HG03103 (cell line): Measurements from ENCODE around the gene NUDT1.

ENCODE experiments used
- ATAC-seq: cut with Tn5 transposase; IDR thresholded peaks from one replicate; pipeline ENCODE4 v1.9.1; 2021; ENCODE audit warnings: low read depth; ENCODE audit not compliant: unreplicated experiment

Gene NUDT1

GRCh38 chr7:2247141-2247995 lies 5.3 kb downstream of the NUDT1 start:
- no peak for ATAC-seq

DNA sequence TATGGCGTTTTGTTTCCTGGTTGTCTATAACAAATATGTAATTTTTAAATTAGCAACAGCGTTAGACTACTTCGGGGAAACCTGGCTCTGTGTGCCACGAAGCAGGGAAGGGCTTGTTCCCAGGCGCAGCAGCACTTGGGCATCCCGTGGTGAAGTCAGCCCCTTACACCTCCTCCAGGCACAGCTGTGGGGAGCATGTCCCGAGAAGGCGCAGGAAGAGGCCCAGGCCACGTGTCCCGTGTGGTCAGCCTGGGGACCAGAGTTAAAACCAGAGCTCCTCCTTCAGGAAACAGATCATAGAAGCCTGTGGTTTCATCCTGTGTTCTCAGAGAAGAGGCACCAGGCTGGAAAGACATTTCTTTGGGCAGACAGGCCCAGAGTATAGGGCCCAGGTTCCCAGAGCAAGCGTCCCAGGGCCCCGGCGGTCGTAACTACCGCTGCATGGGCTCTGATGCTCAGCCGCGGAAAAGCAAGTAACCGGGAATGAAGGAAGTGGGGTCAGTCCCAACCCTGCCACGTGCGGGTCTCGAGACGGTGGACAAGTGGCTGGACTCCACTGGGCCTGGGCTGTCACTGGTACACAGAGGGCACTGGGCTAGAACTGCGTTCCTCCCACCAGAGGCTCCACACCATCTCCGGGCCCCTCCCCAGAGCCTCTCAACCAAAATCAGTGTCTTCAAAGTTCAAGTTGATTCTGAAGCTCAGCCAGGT lies 7.1 kb downstream of the NUDT1 start:
- no peak for ATAC-seq

- no peak for ATAC-seq
Observed at GRCh38 chr7:2249744-2250323, 7.8 kb downstream of the NUDT1 start.

DNA sequence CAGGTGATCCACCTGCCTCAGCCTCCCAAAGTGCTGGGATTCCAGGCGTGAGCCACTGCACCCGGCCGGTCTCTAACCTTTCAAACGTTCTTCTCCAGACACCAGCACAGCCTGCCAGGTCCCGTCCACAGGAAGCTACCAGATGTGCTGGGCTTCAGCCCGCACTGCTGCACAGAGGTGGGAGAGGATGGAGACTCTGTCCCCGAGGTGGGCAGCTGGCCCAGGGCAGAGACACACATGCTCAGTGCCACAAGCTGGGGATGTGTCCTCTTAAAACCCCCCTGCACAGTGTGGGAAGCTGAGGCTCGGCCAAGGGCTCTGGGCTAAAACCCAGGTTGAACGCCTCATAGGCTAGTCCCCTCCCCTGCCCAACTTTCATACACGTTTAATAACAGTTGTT lies 9.4 kb downstream of the NUDT1 start:
- no peak for ATAC-seq

DNA sequence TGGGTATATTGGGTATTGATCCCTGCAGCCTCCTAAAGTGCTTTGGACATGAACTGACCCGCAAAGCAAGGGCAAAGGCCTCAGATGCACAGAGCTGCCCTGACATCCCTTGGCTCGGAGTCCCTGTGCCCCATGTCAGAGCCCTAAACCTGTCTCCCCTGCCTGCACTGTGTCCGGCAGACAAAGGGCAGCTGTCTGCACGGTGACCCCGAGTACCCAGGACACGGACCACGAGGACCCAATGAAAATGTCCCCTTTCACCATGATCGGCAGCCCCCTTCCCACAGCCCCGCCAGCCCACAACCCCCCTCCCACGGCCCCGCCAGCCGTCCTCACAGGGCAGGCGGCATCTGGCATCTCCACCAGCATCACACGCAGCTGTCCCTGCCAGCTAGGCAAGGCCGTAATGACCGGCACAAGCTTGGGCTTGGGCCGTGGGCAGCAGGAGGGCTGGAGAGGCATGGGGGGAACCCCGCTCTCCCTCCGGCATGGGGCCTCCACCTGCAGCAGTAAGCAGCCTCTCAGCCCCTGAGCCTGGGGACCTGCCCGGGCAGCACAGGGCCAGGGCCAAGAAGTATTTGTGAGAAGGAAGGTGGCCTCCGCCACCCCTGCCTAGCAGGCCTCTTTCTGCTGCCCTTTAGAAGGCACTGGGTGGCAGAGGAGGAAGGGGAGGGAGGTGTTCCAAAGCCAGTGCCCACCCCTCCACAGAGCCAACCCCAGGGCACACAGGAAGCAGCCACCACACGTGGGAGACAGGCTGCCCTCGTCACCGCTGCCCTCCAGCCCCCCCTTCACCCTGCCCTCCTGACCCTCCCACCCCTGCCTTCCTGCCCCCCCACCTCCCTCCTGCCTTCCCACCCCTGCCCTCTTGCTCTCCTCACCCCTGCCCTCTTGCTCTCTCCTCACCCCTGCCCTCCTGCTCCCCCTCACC lies 10.1 kb downstream of the NUDT1 start:
- no peak for ATAC-seq

DNA sequence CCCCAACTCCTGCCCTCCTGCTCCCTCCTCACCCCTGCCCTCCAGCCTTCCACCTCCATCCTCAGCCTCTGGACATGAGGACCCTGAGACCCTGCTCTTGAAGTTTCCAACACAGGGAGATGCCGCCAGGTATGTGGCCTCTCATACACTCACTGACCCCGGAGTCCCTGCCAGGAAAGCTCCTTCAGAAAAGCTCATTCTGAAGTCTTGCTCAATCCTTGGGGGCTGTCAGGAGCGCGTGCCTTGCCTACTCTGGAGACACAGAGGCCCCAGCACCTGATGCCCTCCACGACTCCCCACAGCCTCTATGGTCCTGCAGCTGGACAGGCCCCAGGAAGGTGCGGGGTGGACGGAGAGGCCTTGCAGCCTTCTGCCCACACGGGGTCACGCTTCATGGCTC lies 11.0 kb downstream of the NUDT1 start:
- no peak for ATAC-seq

DNA sequence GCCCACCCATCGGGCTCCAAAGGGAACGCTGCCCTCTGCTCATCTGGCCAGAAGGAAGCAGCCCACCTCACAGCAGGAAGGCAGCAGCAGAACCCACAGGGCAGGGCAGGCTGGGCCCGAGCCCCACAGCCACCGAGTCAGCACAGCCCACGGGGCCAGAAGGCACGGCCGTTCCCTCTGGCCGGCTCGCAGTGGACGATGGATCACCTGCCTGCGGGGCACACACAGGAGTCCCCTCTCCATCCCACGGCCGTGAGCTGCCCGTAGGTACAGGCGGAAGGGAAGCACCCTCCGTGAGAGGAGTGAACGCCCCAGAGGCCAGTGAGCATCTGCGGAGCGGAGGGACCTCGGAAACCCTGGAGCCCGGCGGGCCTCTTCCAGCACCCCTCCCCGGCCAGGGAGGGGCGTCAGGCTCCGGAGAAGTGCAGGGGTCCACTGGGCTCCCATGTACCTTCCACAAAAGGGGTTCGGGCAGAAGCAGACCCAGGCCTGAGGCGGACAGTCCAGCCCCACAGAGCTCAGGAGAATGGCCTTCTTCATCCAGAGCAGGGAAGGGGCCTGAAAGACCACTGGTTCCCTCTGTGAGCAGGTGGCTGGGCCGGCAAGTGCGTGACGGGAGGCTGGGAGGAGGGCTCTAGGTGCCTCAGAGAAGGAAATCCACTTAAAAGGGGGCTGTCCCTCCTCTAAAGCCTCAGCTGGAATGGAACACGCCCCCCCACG lies 11.7 kb downstream of the NUDT1 start:
- no peak for ATAC-seq

GRCh38 chr7:2254429-2255144 lies 12.6 kb downstream of the NUDT1 start:
- ATAC-seq = no peak

DNA sequence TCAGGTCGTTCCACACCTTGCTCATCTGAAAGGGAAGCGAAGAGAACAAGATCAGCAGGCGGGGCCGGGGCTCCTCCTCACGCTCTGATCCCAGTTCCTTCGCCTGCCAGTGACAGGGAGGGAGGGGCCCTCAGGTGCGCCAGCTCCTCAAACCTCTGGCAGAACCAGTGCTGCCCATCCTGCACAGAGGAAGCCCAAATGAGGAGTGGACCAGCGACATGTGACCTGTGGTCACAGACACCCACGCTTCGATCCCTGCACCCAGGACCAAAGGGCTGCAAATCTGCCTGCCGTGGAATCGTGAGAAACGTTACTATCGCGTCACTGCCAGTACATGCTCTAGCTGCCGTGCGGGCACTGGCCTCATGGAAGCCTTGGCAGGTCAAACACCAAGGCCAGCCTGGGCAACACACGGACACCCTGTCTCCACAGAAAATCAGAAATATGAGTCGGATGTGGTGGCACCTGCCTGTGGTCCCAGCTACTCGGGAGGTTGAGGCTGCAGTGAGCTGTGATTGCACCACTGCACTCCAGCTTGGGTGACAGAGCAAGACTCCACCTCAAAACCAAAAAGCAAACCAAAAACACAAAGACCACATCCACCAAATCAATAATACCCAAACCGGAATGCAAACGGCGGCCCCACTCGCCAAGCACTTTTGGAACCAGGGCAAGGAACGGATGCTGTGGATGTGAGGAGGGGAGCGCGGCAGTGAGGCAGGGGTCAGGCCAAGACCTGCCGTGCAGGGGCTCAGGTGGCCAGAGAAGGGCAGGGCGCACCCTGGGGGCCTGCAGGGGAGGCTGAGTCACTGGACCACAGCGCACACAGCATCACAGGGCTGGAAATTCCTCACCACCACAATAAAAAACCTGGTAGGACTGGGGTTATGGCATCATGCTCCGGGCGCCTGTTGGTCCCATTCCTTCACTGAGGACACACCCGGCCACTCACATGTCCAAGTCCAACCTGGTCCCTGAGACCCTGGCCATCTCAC lies 13.4 kb downstream of the NUDT1 start:
- no peak for ATAC-seq

DNA sequence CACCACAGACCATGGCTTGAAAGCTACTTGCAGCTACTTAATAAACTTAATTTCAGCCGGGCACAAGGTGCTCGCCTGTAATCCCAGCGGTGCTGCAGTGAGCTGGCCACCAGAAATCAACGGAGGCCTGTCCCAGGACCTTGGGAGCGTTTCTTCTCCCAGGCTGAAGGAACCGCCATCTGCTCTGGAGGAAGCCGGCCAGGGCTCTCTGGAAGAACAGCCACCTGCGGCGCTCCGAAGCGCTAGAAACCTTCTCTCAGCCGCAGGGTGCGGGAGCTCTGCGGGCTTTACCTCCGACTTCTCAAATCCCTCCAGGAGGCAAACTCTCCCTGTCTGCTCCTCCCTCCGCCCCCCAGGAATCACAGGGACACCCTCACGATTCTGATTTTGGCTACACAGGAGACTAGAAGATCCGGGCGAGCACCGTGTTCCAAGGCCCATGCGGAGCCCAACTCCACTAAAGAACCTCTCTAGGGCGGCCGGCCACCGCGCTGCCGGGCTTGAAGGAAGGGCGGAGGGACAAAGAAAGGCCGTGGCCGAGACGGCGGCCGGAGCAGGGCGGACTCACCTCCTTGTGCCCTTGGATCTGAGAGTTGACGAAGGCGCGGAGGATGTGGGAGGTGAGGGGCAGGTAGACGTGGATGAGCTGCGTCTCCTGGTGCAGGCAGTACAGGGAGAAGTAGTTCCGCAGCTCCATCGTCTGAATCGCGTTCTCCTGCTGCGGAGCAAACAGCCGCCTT lies 14.4 kb downstream of the NUDT1 start:
- no peak for ATAC-seq

DNA sequence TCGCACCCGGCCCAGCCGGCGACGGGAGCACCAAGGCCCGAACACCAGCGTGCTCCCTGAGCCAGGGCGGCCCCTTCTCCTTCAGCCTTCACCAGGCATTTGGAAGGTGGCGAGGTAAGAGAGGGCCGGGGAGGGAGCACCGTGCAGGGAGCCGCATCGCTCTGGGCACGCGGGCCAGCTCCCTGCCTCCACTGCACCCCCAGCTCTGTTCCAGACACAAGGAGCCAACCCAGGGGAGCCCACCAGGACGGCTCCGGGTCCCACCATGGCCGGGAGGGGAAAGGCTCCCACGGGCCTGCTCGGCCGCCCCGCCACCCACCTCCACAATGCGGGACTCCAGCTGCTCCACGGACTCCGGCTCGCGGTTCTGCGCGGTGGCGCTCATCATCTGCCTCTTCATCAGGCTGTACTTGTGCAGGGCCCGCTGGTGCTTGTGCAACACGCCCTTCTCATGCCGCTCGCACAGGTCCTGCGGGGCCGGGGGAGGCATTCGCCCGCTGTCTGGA lies 15.1 kb downstream of the NUDT1 start:
- ATAC-seq = no peak

DNA sequence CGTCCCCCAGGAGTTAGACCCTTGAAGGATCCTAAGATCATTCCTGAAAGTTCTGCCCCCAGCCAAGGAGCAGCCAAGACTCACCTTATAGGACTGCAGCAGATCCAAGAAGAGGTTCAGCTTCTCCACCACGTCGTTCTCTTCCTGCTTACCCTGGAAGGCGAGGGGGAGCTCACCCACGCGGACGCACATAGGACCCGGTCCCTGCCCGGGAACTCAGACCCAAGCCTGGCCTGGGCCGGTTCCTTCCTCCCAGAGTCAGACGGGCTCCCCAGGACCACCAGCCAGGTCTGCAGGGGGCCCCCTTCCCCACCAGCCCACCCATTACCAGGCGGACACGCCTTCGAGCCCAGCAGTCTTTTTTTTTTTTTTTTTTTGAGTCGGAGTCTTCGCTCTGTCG lies 15.6 kb downstream of the NUDT1 start:
- ATAC-seq = no peak

- ATAC-seq = peak; percentile 61
Observed at GRCh38 chr7:2258661-2259365, 16.8 kb downstream of the NUDT1 start.

- no peak for ATAC-seq
Observed at GRCh38 chr7:2259480-2259879, 17.5 kb downstream of the NUDT1 start.

DNA sequence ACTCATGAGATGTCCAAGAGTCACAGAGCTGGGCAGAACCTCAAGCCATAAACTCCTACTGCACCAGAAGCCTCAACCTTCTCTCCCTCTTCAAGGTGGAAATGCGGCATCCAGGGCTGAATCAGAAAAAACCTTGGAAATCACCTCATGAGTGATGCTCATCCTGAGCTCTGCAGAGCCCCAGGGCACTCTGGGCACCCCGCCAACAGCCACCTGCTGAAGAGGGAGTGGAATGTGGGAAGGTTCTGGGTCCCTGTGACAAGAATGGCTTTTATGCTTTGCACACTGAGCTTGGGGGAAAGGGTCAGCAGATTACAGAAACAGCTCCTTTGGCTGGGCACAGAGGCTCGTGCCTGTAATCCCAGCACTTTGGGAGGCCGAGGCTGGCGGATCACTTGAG lies 18.8 kb downstream of the NUDT1 start:
- ATAC-seq = no peak

GRCh38 chr7:2261611-2262010 lies 19.6 kb downstream of the NUDT1 start:
- ATAC-seq = no peak

DNA sequence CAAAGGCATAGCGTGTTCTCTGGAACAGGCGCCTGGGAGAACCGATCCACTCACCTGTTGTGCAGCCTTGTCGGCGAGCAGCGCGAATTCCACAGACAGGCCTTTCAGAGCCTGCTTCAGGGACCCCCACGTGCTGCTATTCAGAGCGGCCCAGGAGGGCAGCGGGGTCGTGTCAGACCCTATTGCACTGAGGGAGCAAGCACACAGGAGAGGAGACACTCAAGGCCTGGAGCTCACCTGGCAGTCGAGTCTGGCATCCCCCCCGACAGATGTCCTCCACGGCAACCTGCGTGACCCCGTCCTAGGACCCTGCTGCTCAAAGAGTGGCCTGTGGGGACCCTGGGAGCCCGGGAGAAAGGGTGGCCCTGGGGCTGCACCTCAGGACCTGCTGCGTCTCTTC lies 21.1 kb downstream of the NUDT1 start:
- ATAC-seq = no peak
